ENCODE measurements around the gene CLIP1.

GRCh38 chr12:122403831-122404230, 18.6 kb downstream of the CLIP1 start:
- TF ChIP-seq CTCF (IDR thresholded peaks at IDR 0.05) (no peak), POLR2A (IDR thresholded peaks at IDR 0.05) (no peak), EP300 (IDR thresholded peaks at IDR 0.05) (no peak)

Data from ovary (tissue), 3 donors.